Gastroesophageal sphincter (tissue), 3 donors: ENCODE measurements around the gene LTBP3.

Experiments
- CTCF ChIP-seq, 4 experiments: fragments of 200-600 bp in 2 of 4; fragments of 450-650 bp in 2 of 4; sonication (generic) in 1 of 4; IDR thresholded peaks; one replicate each; pipeline ENCODE4 v1.5.1; 2017 to 2019; ENCODE audit warnings: antibody characterized with exemption in 4 of 4, mild to moderate bottlenecking in 2 of 4, moderate library complexity in 2 of 4
- EP300 ChIP-seq: sonication (generic); formaldehyde crosslinking; IDR thresholded peaks from one replicate; pipeline ENCODE4 v1.6.1; 2017; ENCODE audit warnings: antibody characterized with exemption, mild to moderate bottlenecking

GRCh38 chr11:65501186-65501471 lies 57.0 kb downstream of the LTBP3 start:
- TF ChIP-seq EP300, result no peak
- no peak for TF ChIP-seq CTCF (IDR thresholded peaks at IDR 0.05)
